IPS DF 6.9 (cell line): Measurements from ENCODE around the gene KIF6.

Source experiments
- DNase-seq: peaks from one replicate; pipeline ENCODE4 v3.0.0-alpha.2; 2013; ENCODE audit warnings: low read depth, low spot score
- H3K27ac ChIP-seq: one replicate; pipeline ENCODE4 v1.5.1; 2013; ENCODE audit warnings: low read length, control low read depth
- H3K27me3 ChIP-seq: 2 replicates; pipeline ENCODE4 v1.6.1; 2013; ENCODE audit warnings: mild to moderate bottlenecking, low read length; ENCODE audit not compliant: control insufficient read depth, insufficient read depth
- H3K36me3 ChIP-seq: 2 replicates; pipeline ENCODE4 v1.6.1; 2013; ENCODE audit warnings: low read length; ENCODE audit not compliant: control insufficient read depth, insufficient read depth
- H3K4me1 ChIP-seq: 2 replicates; pipeline ENCODE4 v1.6.1; 2013; ENCODE audit warnings: low read length; ENCODE audit not compliant: control insufficient read depth, insufficient read depth
- H3K4me3 ChIP-seq: 2 replicates; pipeline ENCODE4 v1.5.1; 2013; ENCODE audit warnings: mild to moderate bottlenecking, low read length
- H3K9me3 ChIP-seq: 2 replicates; pipeline ENCODE4 v1.6.1; 2013; ENCODE audit warnings: low read length, inconsistent platforms; ENCODE audit not compliant: control insufficient read depth, insufficient read depth
- WGBS: extraction: QIAGEN DNeasy Blood & Tissue Kit; methylation state at CpG from one replicate; pipeline ENCODE4 v1.1.7; 2013; ENCODE audit warnings: mixed read lengths, missing lambda C conversion rate; ENCODE audit not compliant: insufficient read length, insufficient coverage; 5-methylcytosine and 5-hydroxymethylcytosine counted together

Gene KIF6

GRCh38 chr6:39599341-39599740 is 125.9 kb downstream of the KIF6 start:
- Histone ChIP-seq H3K36me3 (no peaks in the 10 kb centered on the region), H3K27me3 (no peaks in the 10 kb centered on the region), H3K4me3 (no peak overlapping the region), H3K9me3 (no peaks in the 10 kb centered on the region), H3K4me1 (0 out of 2 replicates have a peak, but pooled peaks cover 1% of the 10 kb centered on the region), H3K27ac (no peak overlapping the region)
- WGBS = no CpG with 5 or more reads among the region's 2 CpGs
- no peak for DNase-seq

DNA sequence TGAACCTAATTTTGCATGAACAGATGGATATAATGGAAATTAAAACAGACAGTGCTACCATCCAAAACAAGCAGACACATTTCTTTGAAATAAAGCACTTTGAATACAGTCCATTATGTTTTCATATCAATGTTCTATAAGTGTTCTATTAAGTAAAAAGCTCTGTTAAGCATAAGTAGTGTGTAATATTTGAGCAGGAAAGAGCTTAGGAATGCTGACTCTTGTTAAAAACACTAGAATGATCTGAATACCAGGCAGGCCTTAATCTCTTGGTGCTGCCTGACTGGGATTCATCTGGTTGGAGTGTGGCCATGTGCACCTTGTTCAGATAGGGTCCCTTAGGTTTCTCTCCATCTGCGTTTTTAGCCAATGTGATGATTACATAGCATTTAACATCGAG is 130.9 kb downstream of the KIF6 start:
- H3K27ac ChIP-seq = no peak overlapping the region
- no peak overlapping the region for H3K4me3 ChIP-seq
- no peak for DNase-seq
- no peaks in the 10 kb centered on the region for H3K27me3 ChIP-seq
- H3K36me3 ChIP-seq = no peaks in the 10 kb centered on the region
- no peaks in the 10 kb centered on the region for H3K9me3 ChIP-seq
- WGBS = no CpG with 5 or more reads among the region's 2 CpGs
- H3K4me1 ChIP-seq = no peaks in the 10 kb centered on the region

GRCh38 chr6:39593646-39594045 is 131.6 kb downstream of the KIF6 start:
- Histone ChIP-seq H3K27ac (no peak overlapping the region), H3K9me3 (no peaks in the 10 kb centered on the region), H3K27me3 (no peaks in the 10 kb centered on the region), H3K4me1 (no peaks in the 10 kb centered on the region), H3K4me3 (no peak overlapping the region), H3K36me3 (no peaks in the 10 kb centered on the region)
- DNase-seq = no peak
- WGBS = no CpG with 5 or more reads among the region's 2 CpGs

- Histone ChIP-seq H3K36me3 (no peaks in the 10 kb centered on the region; the same call in 1 of the 2 replicates), H3K4me3 (no peak overlapping the region), H3K9me3 (no peaks in the 10 kb centered on the region), H3K27ac (no peak overlapping the region), H3K4me1 (no peaks in the 10 kb centered on the region), H3K27me3 (no peaks in the 10 kb centered on the region)
- DNase-seq = no peak
- WGBS = no CpG with 5 or more reads among the region's 5 CpGs
Measured at GRCh38 chr6:39590871-39591393, 134.3 kb downstream of the KIF6 start.

- Histone ChIP-seq H3K27me3 (no peaks in the 10 kb centered on the region), H3K36me3 (no peaks in the 10 kb centered on the region; the same call in 1 of the 2 replicates), H3K4me3 (no peak overlapping the region), H3K27ac (no peak overlapping the region), H3K9me3 (no peaks in the 10 kb centered on the region), H3K4me1 (no peaks in the 10 kb centered on the region)
- no peak for DNase-seq
- WGBS = no CpG with 5 or more reads among the region's 4 CpGs
Measured at GRCh38 chr6:39587080-39587479, 138.1 kb downstream of the KIF6 start.

- no peak overlapping the region for H3K4me3 ChIP-seq
- no peak overlapping the region for H3K27ac ChIP-seq
- no peaks in the 10 kb centered on the region for H3K4me1 ChIP-seq
- no peak for DNase-seq
- no peaks in the 10 kb centered on the region; the same call in 1 of the 2 replicates for H3K36me3 ChIP-seq
- no peaks in the 10 kb centered on the region for H3K9me3 ChIP-seq
- no peaks in the 10 kb centered on the region for H3K27me3 ChIP-seq
- no CpG with 5 or more reads among the region's 2 CpGs for WGBS
Measured at GRCh38 chr6:39585641-39586040, 139.6 kb downstream of the KIF6 start.

DNA sequence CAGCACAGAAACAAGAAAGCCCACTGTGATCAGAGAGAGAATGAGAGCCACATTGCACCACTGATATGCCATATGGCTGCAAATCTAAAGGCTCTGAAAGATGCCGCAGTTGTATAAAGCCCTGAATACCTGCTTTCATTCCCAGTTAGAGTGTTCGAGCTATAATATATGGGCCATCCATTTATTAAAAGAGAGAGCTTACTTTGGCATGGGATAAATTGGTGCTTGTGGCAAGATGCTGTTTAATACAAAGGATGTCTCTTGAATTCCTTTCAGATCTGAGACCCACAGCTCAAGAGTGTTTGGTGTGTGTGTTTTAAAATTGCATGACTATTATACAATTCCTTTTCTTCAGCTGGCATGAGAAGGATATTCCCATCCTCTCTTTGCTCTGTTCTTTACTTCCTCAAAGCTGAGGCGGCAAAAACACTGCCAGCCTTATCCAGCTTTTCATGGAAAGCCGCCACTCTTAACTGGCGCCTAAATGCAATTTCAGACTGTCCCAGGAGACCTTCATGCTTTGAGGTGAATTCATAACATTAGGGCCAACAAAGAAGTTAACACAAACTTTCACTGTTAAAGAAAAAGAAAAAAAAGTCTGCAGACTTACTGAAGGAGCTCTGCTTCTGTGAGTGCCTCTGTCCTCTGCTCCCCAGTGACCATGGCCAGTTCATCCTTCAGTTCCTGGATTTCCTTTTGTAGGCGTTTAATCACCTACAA is 147.6 kb downstream of the KIF6 start:
- no CpG with 5 or more reads among the region's 6 CpGs for WGBS
- DNase-seq = no peak
- H3K9me3 ChIP-seq = no peaks in the 10 kb centered on the region
- H3K27me3 ChIP-seq = no peaks in the 10 kb centered on the region
- no peak overlapping the region for H3K27ac ChIP-seq
- H3K4me3 ChIP-seq = no peak overlapping the region
- no peaks in the 10 kb centered on the region for H3K4me1 ChIP-seq
- H3K36me3 ChIP-seq = no peaks in the 10 kb centered on the region

DNA sequence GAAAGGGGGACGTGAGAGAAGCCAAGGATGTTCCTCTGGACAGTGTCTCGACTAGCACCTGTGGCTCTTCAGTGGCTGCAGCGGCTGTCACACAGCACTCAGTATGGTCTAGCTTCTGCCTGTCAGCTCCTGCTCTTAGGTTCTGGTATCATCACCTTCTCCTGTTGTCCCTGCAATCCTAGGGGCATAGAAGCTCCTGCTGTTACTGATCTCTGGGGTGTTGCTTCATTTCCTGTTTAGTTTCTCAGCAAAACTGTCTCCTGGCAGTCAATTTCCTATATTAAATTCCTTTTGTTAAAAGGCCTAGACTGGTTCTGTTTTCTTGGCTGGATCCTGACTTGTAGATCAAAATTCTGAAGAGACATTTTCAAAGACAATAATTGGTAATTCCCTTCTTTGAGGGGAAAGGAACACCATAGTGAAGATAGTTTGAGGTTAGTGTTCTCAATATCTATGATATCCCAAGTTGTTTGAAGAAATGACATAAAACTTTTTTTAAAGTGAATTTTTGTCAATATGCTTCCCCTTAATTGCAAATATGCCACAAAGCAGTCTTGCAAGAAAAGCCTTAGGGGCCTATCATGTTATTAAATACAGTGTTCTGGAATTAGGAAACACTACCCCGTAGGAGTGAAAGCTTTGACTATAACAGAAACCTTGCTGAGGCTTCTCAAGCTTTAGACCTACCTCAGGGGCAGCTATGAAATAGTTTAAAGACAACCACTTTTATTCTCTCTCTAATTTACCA is 148.5 kb downstream of the KIF6 start:
- H3K27me3 ChIP-seq = no peaks in the 10 kb centered on the region
- no peaks in the 10 kb centered on the region for H3K4me1 ChIP-seq
- no peak overlapping the region for H3K27ac ChIP-seq
- WGBS = no CpG with 5 or more reads among the region's 4 CpGs
- H3K9me3 ChIP-seq = no peaks in the 10 kb centered on the region
- no peak for DNase-seq
- H3K36me3 ChIP-seq = no peaks in the 10 kb centered on the region
- no peak overlapping the region for H3K4me3 ChIP-seq

DNA sequence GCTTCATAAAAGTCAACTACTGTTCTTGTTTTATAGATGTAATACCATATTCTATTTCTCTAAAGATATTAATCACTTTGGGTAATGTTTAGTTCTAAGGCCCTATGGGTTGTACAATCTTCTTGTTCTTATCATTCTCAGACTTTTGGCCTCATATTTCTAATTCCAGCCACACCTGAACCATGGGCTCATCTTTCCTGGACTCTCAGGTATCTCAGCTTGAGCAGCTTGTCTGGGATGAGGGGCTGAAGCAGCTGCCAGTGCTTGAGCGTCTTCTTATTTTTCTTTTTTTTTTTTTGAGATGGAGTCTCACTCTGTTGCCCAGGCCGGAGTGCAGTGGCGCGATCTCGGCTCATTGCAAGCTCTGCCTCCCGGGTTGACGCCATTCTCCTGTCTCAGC is 150.2 kb downstream of the KIF6 start:
- no peaks in the 10 kb centered on the region for H3K27me3 ChIP-seq
- no peaks in the 10 kb centered on the region for H3K36me3 ChIP-seq
- no peak overlapping the region for H3K27ac ChIP-seq
- no peak overlapping the region for H3K4me3 ChIP-seq
- WGBS = no CpG with 5 or more reads among the region's 7 CpGs
- no peaks in the 10 kb centered on the region for H3K4me1 ChIP-seq
- H3K9me3 ChIP-seq = no peaks in the 10 kb centered on the region
- no peak for DNase-seq

GRCh38 chr6:39573541-39573940 is 151.7 kb downstream of the KIF6 start:
- H3K4me1 ChIP-seq = no peaks in the 10 kb centered on the region
- no peaks in the 10 kb centered on the region for H3K9me3 ChIP-seq
- H3K4me3 ChIP-seq = no peak overlapping the region
- H3K36me3 ChIP-seq = no peaks in the 10 kb centered on the region
- H3K27me3 ChIP-seq = no peaks in the 10 kb centered on the region
- WGBS = no CpG with 5 or more reads among the region's 3 CpGs
- no peak overlapping the region for H3K27ac ChIP-seq
- no peak for DNase-seq
